K562 (cell line): ENCODE results near the gene CTCFL. TPM values are rescaled to one million over a fixed set of nuclear protein-coding genes. Genes with fewer than 3 reads are reported as not detected.

ENCODE experiments used
- AFF1 ChIP-seq, 2 experiments: fragments of 450-650 bp; IDR thresholded peaks; 2 replicates each; pipeline ENCODE4 v1.6.1; 2018; ENCODE audit warnings: mild to moderate bottlenecking in 2 of 2, low read depth in 1 of 2; ENCODE audit not compliant: partially characterized antibody in 2 of 2
- ARID4B ChIP-seq: sonication (generic); formaldehyde crosslinking; IDR thresholded peaks from 2 replicates; pipeline ENCODE4 v1.8.0; 2022; ENCODE audit warnings: mild to moderate bottlenecking, missing genetic modification reagents
- BCOR ChIP-seq: fragments of 450-650 bp; IDR thresholded peaks from 2 replicates; pipeline ENCODE4 v1.6.1; 2016
- CCNT2 ChIP-seq: IDR thresholded peaks from 2 replicates; pipeline ENCODE4 v1.6.1; 2011; ENCODE audit warnings: borderline replicate concordance, low read depth, mild to moderate bottlenecking, moderate library complexity, mixed read lengths, low read length; ENCODE audit not compliant: insufficient read length; ENCODE audit errors: extremely low read depth
- CREB3 ChIP-seq: fragments of 450-650 bp; conservative IDR thresholded peaks from 2 replicates; pipeline ENCODE4 v1.6.1; 2016; ENCODE audit warnings: missing genetic modification characterization, low read depth, mild to moderate bottlenecking, missing compliant biosample characterization, moderate library complexity
- EP300 ChIP-seq: IDR thresholded peaks from 2 replicates; pipeline ENCODE4 v1.6.1; 2012; ENCODE audit warnings: low read length, improper control_type of control experiment
- FOXM1 ChIP-seq, 2 experiments: fragments of 450-650 bp in 1 of 2; sonication (generic) in 1 of 2; formaldehyde crosslinking in 1 of 2; IDR thresholded peaks; 2 replicates each; pipeline versions ENCODE4 v1.6.1 to v1.9.0; 2017 to 2022; ENCODE audit warnings: low read depth in 2 of 2, mild to moderate bottlenecking in 2 of 2, missing genetic modification reagents in 1 of 2, moderate library complexity in 1 of 2
- MEF2D ChIP-seq: conservative IDR thresholded peaks from 2 replicates; pipeline ENCODE4 v1.6.1; 2016; ENCODE audit warnings: low read depth, missing genetic modification characterization, missing compliant biosample characterization
- MTA3 ChIP-seq: fragments of 450-650 bp; formaldehyde crosslinking; IDR thresholded peaks from 2 replicates; pipeline ENCODE4 v1.6.1; 2017; ENCODE audit warnings: mild to moderate bottlenecking, borderline replicate concordance
- RAD21 ChIP-seq, 2 experiments: fragments of 250-450 bp in 1 of 2; fragments of 450-650 bp in 1 of 2; sonication (Bioruptor Pico) in 1 of 2; formaldehyde crosslinking in 1 of 2; IDR thresholded peaks in 1 of 2; conservative IDR thresholded peaks in 1 of 2; 2 replicates each; pipeline versions ENCODE4 v1.4.0 to v1.8.0; 2020 to 2022; ENCODE audit warnings: mild to moderate bottlenecking in 2 of 2, moderate library complexity in 1 of 2
- SMAD4 ChIP-seq: fragments of 250-450 bp; sonication (Bioruptor Pico); conservative IDR thresholded peaks from 2 replicates; pipeline ENCODE4 v1.8.0; 2021; ENCODE audit warnings: inconsistent platforms, mild to moderate bottlenecking, moderate library complexity
- TBP ChIP-seq: optimal IDR thresholded peaks from 2 replicates; pipeline ENCODE3; 2011; ENCODE audit warnings: low read depth, low read length, improper control_type of control experiment
- ZBTB1 ChIP-seq: sonication (generic); formaldehyde crosslinking; IDR thresholded peaks from 2 replicates; pipeline ENCODE4 v1.8.1; 2023; ENCODE audit warnings: missing genetic modification reagents, low read depth, mild to moderate bottlenecking, borderline replicate concordance
- ZNF551 ChIP-seq: fragments of 250-450 bp; sonication (Bioruptor Pico); IDR thresholded peaks from 2 replicates; pipeline ENCODE4 v1.5.0; 2021; ENCODE audit warnings: mild to moderate bottlenecking, moderate library complexity
- polyA plus RNA-seq, 8 experiments: library from polyadenylated mRNA; depleted of rRNA in 4 of 8; stranded (reverse) in 5 of 8; unstranded in 3 of 8; fragments of >200 nt; fragmentation: Nextera tagmentation in 2 of 8; fragmentation: Illumina TruSeq in 1 of 8; extraction: Ambion mirVana in 2 of 8; extraction: Trizol in 1 of 8; gene quantifications; 2 replicates each; pipeline versions ENCODE4 v1.2.1 to v1.2.3, GENCODE V29; 2011 to 2014; ENCODE audit warnings: inconsistent platforms in 1 of 8, missing spikeins in 1 of 8
- total RNA-seq, 7 experiments: library from RNA; depleted of rRNA in 6 of 7; stranded (reverse); fragments of >200 nt in 6 of 7; fragmentation: Illumina TruSeq in 2 of 7; extraction: Trizol in 2 of 7; gene quantifications; 2 replicates each; pipeline versions ENCODE4 v1.2.1 to v1.2.3, GENCODE V29; 2011 to 2021; ENCODE audit warnings: low replicate concordance in 1 of 7

The CTCFL gene
- total and polyA plus RNA-seq, 9 of the 15 experiments (the other 6 are each of a cell fraction or from before 2014, with no cell fraction given) = 42.4 to 188 (median 111) TPM

- TF ChIP-seq RAD21 (CRISPR knock-in tag; conservative IDR thresholded peaks at IDR 0.05 in 1 of 2, IDR thresholded peaks at IDR 0.05 in 1 of 2) (no peak), BCOR (0 out of 2 replicates have a peak, but pooled peaks have one; percentile 1), EP300 (peak; percentile 90), ZBTB1 (CRISPR knock-in tag) (no peak), ARID4B (CRISPR knock-in tag) (no peak), AFF1 (IDR thresholded peaks at IDR 0.05; ENCODE audit: low read depth in 1 of 2, partially characterized antibody in 2 of 2) (peak in 1 of 2 experiments; percentile 35), ZNF551 (CRISPR knock-in tag) (no peak), MEF2D (tag) (0 out of 2 replicates have a peak, but pooled peaks have one; percentile 26), FOXM1 (IDR thresholded peaks at IDR 0.05; ENCODE audit: low read depth) (no peak), FOXM1 (CRISPR knock-in tag; IDR thresholded peaks at IDR 0.05; ENCODE audit: low read depth) (no peak), TBP (peak; percentile 41), CREB3 (tag) (peak; percentile 91; the same call in 1 of the 2 replicates), CCNT2 (peak; percentile 70), SMAD4 (CRISPR knock-in tag) (0 out of 2 replicates have a peak, but pooled peaks have one; percentile 25), MTA3 (0 out of 2 replicates have a peak, but pooled peaks have one; percentile 50)
Measured at GRCh38 chr20:57560554-57561355, 35.8 kb upstream of the CTCFL start, which contains the start of gene PCK1 (continued).
